Measurements from ENCODE around the gene GALNT15.
A peak's percentile ranks its signal among the peaks of the same experiment; 100 is the strongest.

GALNT15 gene

GRCh38 chr3:16176391-16177030, 2.0 kb downstream of the GALNT15 start:
- H3K27ac Mint-ChIP-seq, result no peak overlapping the region
- H3K9me3 Mint-ChIP-seq, result no peaks in the 10 kb centered on the region

GRCh38 chr3:16177382-16177781, 2.9 kb downstream of the GALNT15 start:
- H3K27ac Mint-ChIP-seq, result no peak overlapping the region

More at GRCh38 chr3:16176391-16177030, 2.0 kb downstream of the GALNT15 start:
- Mint-ChIP-seq H3K4me3 (no peak overlapping the region), H3K4me1 (ENCODE audit: low read depth) (peaks cover 2% of the 10 kb centered on the region), H3K27me3 (ENCODE audit: low read depth) (peaks cover 21% of the 10 kb centered on the region), H3K36me3 (ENCODE audit: low read depth) (no peaks in the 10 kb centered on the region)
- no peak for DNase-seq (ENCODE audit: low spot score)

GRCh38 chr3:16177962-16178627, 3.6 kb downstream of the GALNT15 start:
- H3K4me3 Mint-ChIP-seq, result no peak overlapping the region
- peaks cover 19% of the 10 kb centered on the region for H3K27me3 Mint-ChIP-seq (ENCODE audit: low read depth)
- H3K9me3 Mint-ChIP-seq, result no peaks in the 10 kb centered on the region
- H3K36me3 Mint-ChIP-seq (ENCODE audit: low read depth), result no peaks in the 10 kb centered on the region
- peak; percentile 48 for DNase-seq (ENCODE audit: low spot score)
- H3K4me1 Mint-ChIP-seq (ENCODE audit: low read depth), result peaks cover 2% of the 10 kb centered on the region
- H3K27ac Mint-ChIP-seq, result no peak overlapping the region

More at GRCh38 chr3:16177382-16177781, 2.9 kb downstream of the GALNT15 start:
- Mint-ChIP-seq H3K27me3 (ENCODE audit: low read depth) (peaks cover 21% of the 10 kb centered on the region), H3K4me1 (ENCODE audit: low read depth) (peaks cover 2% of the 10 kb centered on the region), H3K9me3 (no peaks in the 10 kb centered on the region), H3K36me3 (ENCODE audit: low read depth) (no peaks in the 10 kb centered on the region), H3K4me3 (no peak overlapping the region)
- no peak for DNase-seq (ENCODE audit: low spot score)

GRCh38 chr3:16178628-16178988, 4.1 kb downstream of the GALNT15 start:
- Mint-ChIP-seq H3K4me3 (no peak overlapping the region), H3K36me3 (ENCODE audit: low read depth) (no peaks in the 10 kb centered on the region), H3K4me1 (ENCODE audit: low read depth) (peaks cover 2% of the 10 kb centered on the region), H3K9me3 (no peaks in the 10 kb centered on the region), H3K27ac (no peak overlapping the region), H3K27me3 (ENCODE audit: low read depth) (peaks cover 14% of the 10 kb centered on the region)
- no peak for DNase-seq (ENCODE audit: low spot score)

- Mint-ChIP-seq H3K36me3 (ENCODE audit: low read depth) (no peaks in the 10 kb centered on the region), H3K27me3 (ENCODE audit: low read depth) (peaks cover 9% of the 10 kb centered on the region), H3K4me3 (no peak overlapping the region), H3K4me1 (ENCODE audit: low read depth) (peaks cover 2% of the 10 kb centered on the region), H3K9me3 (no peaks in the 10 kb centered on the region), H3K27ac (no peak overlapping the region)
- no peak for DNase-seq (ENCODE audit: low spot score)
These were observed 4.8 kb downstream of the GALNT15 start for GRCh38 chr3:16179261-16179660.

GRCh38 chr3:16179771-16180736, 5.6 kb downstream of the GALNT15 start:
- no peak for DNase-seq (ENCODE audit: low spot score)
- Mint-ChIP-seq H3K4me1 (ENCODE audit: low read depth) (peaks cover 2% of the 10 kb centered on the region), H3K4me3 (no peak overlapping the region)

GRCh38 chr3:16180737-16181134, 6.3 kb downstream of the GALNT15 start:
- DNase-seq (ENCODE audit: low spot score), result no peak
- H3K9me3 Mint-ChIP-seq, result no peaks in the 10 kb centered on the region
- H3K4me1 Mint-ChIP-seq (ENCODE audit: low read depth), result peaks cover 2% of the 10 kb centered on the region
- H3K36me3 Mint-ChIP-seq (ENCODE audit: low read depth), result no peaks in the 10 kb centered on the region
- no peak overlapping the region for H3K27ac Mint-ChIP-seq
- no peak overlapping the region for H3K4me3 Mint-ChIP-seq
- peaks cover 6% of the 10 kb centered on the region for H3K27me3 Mint-ChIP-seq (ENCODE audit: low read depth)

More at GRCh38 chr3:16179771-16180736, 5.6 kb downstream of the GALNT15 start:
- Mint-ChIP-seq H3K9me3 (no peaks in the 10 kb centered on the region), H3K27ac (no peak overlapping the region), H3K27me3 (ENCODE audit: low read depth) (peaks cover 6% of the 10 kb centered on the region), H3K36me3 (ENCODE audit: low read depth) (no peaks in the 10 kb centered on the region)

- H3K27ac Mint-ChIP-seq, result no peak overlapping the region
- H3K27me3 Mint-ChIP-seq (ENCODE audit: low read depth), result peaks cover 6% of the 10 kb centered on the region
- H3K9me3 Mint-ChIP-seq, result no peaks in the 10 kb centered on the region
- DNase-seq (ENCODE audit: low spot score), result no peak
- H3K4me1 Mint-ChIP-seq (ENCODE audit: low read depth), result peaks cover 2% of the 10 kb centered on the region
- no peaks in the 10 kb centered on the region for H3K36me3 Mint-ChIP-seq (ENCODE audit: low read depth)
- H3K4me3 Mint-ChIP-seq, result no peak overlapping the region
These were observed 6.9 kb downstream of the GALNT15 start for GRCh38 chr3:16181361-16181760.

GRCh38 chr3:16182183-16182582, 7.7 kb downstream of the GALNT15 start:
- Mint-ChIP-seq H3K4me3 (no peak overlapping the region), H3K36me3 (ENCODE audit: low read depth) (no peaks in the 10 kb centered on the region), H3K27me3 (ENCODE audit: low read depth) (peaks cover 5% of the 10 kb centered on the region), H3K9me3 (no peaks in the 10 kb centered on the region), H3K4me1 (ENCODE audit: low read depth) (peaks cover 2% of the 10 kb centered on the region), H3K27ac (no peak overlapping the region)
- no peak for DNase-seq (ENCODE audit: low spot score)

GRCh38 chr3:16182612-16183011, 8.1 kb downstream of the GALNT15 start:
- DNase-seq (ENCODE audit: low spot score), result no peak
- Mint-ChIP-seq H3K9me3 (no peaks in the 10 kb centered on the region), H3K4me1 (ENCODE audit: low read depth) (peaks cover 2% of the 10 kb centered on the region), H3K4me3 (no peak overlapping the region), H3K27ac (no peak overlapping the region), H3K36me3 (ENCODE audit: low read depth) (no peaks in the 10 kb centered on the region), H3K27me3 (ENCODE audit: low read depth) (peaks cover 2% of the 10 kb centered on the region)

- H3K4me3 Mint-ChIP-seq, result no peak overlapping the region
- H3K27me3 Mint-ChIP-seq (ENCODE audit: low read depth), result peaks cover 1% of the 10 kb centered on the region
- peaks cover 2% of the 10 kb centered on the region for H3K4me1 Mint-ChIP-seq (ENCODE audit: low read depth)
- DNase-seq (ENCODE audit: low spot score), result no peak
- no peaks in the 10 kb centered on the region for H3K9me3 Mint-ChIP-seq
- H3K27ac Mint-ChIP-seq, result no peak overlapping the region
- H3K36me3 Mint-ChIP-seq (ENCODE audit: low read depth), result no peaks in the 10 kb centered on the region
These were observed 8.6 kb downstream of the GALNT15 start for GRCh38 chr3:16183082-16183481.

GRCh38 chr3:16183601-16184270, 9.3 kb downstream of the GALNT15 start:
- Mint-ChIP-seq H3K27me3 (ENCODE audit: low read depth) (peaks cover 2% of the 10 kb centered on the region), H3K36me3 (ENCODE audit: low read depth) (no peaks in the 10 kb centered on the region), H3K9me3 (no peaks in the 10 kb centered on the region), H3K4me3 (no peak overlapping the region), H3K27ac (no peak overlapping the region), H3K4me1 (ENCODE audit: low read depth) (no peaks in the 10 kb centered on the region)
- no peak for DNase-seq (ENCODE audit: low spot score)

GRCh38 chr3:16186086-16186485, 11.6 kb downstream of the GALNT15 start:
- Mint-ChIP-seq H3K4me3 (no peak overlapping the region), H3K27ac (no peak overlapping the region), H3K4me1 (ENCODE audit: low read depth) (no peaks in the 10 kb centered on the region), H3K36me3 (ENCODE audit: low read depth) (no peaks in the 10 kb centered on the region), H3K27me3 (ENCODE audit: low read depth) (peaks cover 4% of the 10 kb centered on the region), H3K9me3 (no peaks in the 10 kb centered on the region)
- no peak for DNase-seq (ENCODE audit: low spot score)

All from T-helper 2 cell treated with Interferon-gamma antibody and Interleukin-4, amounts not matched to agents 5 μg/mL and 100 μg/mL, for 36 hours (primary cell).